ENCODE data around the gene SIL1. TPM values are rescaled to one million over a fixed set of nuclear protein-coding genes. Genes with fewer than 3 reads are reported as not detected.

SIL1 gene
- polyA plus RNA-seq, 1 experiment = 64.6 TPM

- Histone ChIP-seq H3K27ac (ENCODE audit: low read depth, low read length) (no peak overlapping the region), H3K27me3 (ENCODE audit: control insufficient read depth, insufficient read depth, low read length) (no peaks in the 10 kb centered on the region), H3K4me3 (ENCODE audit: low read depth, low read length) (no peak overlapping the region), H3K9me3 (ENCODE audit: control insufficient read depth, insufficient read depth, low read length) (no peaks in the 10 kb centered on the region; the same call in 1 of the 2 replicates)
- POLR2A ChIA-PET = no interaction called here
- TF ChIP-seq, protein P1, sequence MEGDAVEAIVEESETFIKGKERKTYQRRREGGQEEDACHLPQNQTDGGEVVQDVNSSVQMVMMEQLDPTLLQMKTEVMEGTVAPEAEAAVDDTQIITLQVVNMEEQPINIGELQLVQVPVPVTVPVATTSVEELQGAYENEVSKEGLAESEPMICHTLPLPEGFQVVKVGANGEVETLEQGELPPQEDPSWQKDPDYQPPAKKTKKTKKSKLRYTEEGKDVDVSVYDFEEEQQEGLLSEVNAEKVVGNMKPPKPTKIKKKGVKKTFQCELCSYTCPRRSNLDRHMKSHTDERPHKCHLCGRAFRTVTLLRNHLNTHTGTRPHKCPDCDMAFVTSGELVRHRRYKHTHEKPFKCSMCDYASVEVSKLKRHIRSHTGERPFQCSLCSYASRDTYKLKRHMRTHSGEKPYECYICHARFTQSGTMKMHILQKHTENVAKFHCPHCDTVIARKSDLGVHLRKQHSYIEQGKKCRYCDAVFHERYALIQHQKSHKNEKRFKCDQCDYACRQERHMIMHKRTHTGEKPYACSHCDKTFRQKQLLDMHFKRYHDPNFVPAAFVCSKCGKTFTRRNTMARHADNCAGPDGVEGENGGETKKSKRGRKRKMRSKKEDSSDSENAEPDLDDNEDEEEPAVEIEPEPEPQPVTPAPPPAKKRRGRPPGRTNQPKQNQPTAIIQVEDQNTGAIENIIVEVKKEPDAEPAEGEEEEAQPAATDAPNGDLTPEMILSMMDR (IDR thresholded peaks at IDR 0.05; ENCODE audit: low read depth, low read length) = no peak
- CTCF ChIA-PET = no interaction called here
- no peak for DNase-seq (ENCODE audit: low read depth, low spot score)
Observed at GRCh38 chr5:138936225-138936967, 261.8 kb downstream of the SIL1 start.

- ChIA-PET POLR2A (no interaction called here), CTCF (no interaction called here)
- DNase-seq (ENCODE audit: low read depth, low spot score) = no peak
- Histone ChIP-seq H3K27ac (ENCODE audit: low read depth, low read length) (no peak overlapping the region), H3K27me3 (ENCODE audit: control insufficient read depth, insufficient read depth, low read length) (no peaks in the 10 kb centered on the region), H3K4me3 (ENCODE audit: low read depth, low read length) (no peak overlapping the region), H3K9me3 (ENCODE audit: control insufficient read depth, insufficient read depth, low read length) (no peaks in the 10 kb centered on the region; the same call in 1 of the 2 replicates)
- TF ChIP-seq, protein P1 (IDR thresholded peaks at IDR 0.05; ENCODE audit: low read depth, low read length) = no peak
Observed at GRCh38 chr5:138935466-138935865, 262.7 kb downstream of the SIL1 start.

DNA sequence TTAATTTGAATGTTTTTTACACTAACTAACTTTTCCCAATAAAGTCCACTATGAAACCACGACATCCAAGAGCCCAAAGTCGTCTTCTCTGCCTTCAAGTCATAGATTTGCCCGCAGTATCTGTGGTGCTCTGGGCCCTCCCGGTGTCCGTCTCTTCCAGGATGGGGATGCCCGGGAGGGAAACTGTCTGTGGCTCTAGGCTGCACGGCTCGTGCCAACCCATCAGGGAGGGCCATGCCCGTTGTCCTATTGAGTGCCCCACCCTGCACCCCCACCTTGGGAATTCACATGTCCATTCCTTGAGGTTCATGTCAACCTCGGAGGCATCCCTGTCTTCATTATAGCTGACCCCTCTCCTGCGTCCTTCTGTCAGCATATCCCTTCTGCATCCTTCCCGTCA lies 263.2 kb downstream of the SIL1 start:
- TF ChIP-seq, protein P1 (IDR thresholded peaks at IDR 0.05; ENCODE audit: low read depth, low read length) = no peak
- DNase-seq (ENCODE audit: low read depth, low spot score) = no peak
- Histone ChIP-seq H3K27me3 (ENCODE audit: control insufficient read depth, insufficient read depth, low read length) (no peaks in the 10 kb centered on the region), H3K4me3 (ENCODE audit: low read depth, low read length) (no peak overlapping the region), H3K9me3 (ENCODE audit: control insufficient read depth, insufficient read depth, low read length) (no peaks in the 10 kb centered on the region; the same call in 1 of the 2 replicates), H3K27ac (ENCODE audit: low read depth, low read length) (no peak overlapping the region)
- POLR2A ChIA-PET = no interaction called here
- CTCF ChIA-PET = no interaction called here

DNA sequence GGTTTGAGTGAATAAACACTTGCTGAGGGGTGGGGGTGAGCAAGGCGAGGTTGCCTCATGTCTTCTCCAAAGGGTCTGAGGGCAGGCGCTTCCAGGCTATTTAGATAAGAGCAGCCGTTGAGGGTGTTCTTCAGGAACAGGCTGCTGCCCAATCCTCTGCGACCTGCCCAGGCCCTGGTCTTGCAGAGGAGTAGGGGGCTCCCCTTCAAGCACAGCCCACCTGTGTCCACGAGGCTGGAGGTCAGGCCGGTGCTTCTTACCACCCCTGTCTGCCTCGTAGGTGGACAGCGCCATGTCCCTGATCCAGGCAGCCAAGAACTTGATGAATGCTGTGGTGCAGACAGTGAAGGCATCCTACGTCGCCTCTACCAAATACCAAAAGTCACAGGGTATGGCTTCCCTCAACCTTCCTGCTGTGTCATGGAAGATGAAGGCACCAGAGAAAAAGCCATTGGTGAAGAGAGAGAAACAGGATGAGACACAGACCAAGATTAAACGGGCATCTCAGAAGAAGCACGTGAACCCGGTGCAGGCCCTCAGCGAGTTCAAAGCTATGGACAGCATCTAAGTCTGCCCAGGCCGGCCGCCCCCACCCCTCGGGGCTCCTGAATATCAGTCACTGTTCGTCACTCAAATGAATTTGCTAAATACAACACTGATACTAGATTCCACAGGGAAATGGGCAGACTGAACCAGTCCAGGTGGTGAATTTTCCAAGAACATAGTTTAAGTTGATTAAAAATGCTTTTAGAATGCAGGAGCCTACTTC lies 264.5 kb downstream of the SIL1 start:
- POLR2A ChIA-PET = interaction anchor here (0.6 kb wide), 1 partner anchor 138 kb away, joined by 3 read pairs; no protein-coding TSS in a partner anchor
- TF ChIP-seq, protein P1 (IDR thresholded peaks at IDR 0.05; ENCODE audit: low read depth, low read length) = no peak
- CTCF ChIA-PET = no interaction called here
- H3K27me3 ChIP-seq (ENCODE audit: control insufficient read depth, insufficient read depth, low read length) = no peaks in the 10 kb centered on the region
- no peak overlapping the region for H3K27ac ChIP-seq (ENCODE audit: low read depth, low read length)
- H3K4me3 ChIP-seq (ENCODE audit: low read depth, low read length) = no peak overlapping the region
- no peaks in the 10 kb centered on the region; the same call in 1 of the 2 replicates for H3K9me3 ChIP-seq (ENCODE audit: control insufficient read depth, insufficient read depth, low read length)
- no peak for DNase-seq (ENCODE audit: low read depth, low spot score)
